ENCODE measurements around the gene TREML4.

TREML4 gene

GRCh38 chr6:41209547-41210320 lies 18.4 kb upstream of the TREML4 start:
- TF ChIP-seq, protein P1, sequence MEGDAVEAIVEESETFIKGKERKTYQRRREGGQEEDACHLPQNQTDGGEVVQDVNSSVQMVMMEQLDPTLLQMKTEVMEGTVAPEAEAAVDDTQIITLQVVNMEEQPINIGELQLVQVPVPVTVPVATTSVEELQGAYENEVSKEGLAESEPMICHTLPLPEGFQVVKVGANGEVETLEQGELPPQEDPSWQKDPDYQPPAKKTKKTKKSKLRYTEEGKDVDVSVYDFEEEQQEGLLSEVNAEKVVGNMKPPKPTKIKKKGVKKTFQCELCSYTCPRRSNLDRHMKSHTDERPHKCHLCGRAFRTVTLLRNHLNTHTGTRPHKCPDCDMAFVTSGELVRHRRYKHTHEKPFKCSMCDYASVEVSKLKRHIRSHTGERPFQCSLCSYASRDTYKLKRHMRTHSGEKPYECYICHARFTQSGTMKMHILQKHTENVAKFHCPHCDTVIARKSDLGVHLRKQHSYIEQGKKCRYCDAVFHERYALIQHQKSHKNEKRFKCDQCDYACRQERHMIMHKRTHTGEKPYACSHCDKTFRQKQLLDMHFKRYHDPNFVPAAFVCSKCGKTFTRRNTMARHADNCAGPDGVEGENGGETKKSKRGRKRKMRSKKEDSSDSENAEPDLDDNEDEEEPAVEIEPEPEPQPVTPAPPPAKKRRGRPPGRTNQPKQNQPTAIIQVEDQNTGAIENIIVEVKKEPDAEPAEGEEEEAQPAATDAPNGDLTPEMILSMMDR (IDR thresholded peaks at IDR 0.05) = no peak

- TF ChIP-seq, protein P1 (IDR thresholded peaks at IDR 0.05) = no peak
These were observed 13.4 kb upstream of the TREML4 start for GRCh38 chr6:41214559-41215238.

DNA sequence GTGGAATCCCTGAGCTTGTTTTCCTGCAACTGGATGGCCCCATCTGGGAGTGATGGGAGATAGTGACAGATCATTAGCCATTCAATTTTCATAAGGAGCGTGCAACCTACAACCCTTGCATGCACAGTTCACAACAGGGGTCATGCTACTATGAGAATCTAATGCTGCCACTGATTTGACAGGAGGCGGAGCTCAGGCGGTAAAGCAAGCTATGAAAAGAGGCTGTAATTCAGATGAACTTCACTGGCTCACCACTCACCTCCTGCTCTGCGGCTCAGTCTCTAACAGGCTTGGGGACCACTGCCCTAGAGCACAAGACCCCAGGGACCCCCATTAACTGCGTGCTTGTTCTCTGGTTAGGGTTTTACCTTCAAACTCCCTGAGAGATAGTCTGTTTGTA lies 12.4 kb upstream of the TREML4 start:
- TF ChIP-seq, protein P1 (IDR thresholded peaks at IDR 0.05) = no peak

DNA sequence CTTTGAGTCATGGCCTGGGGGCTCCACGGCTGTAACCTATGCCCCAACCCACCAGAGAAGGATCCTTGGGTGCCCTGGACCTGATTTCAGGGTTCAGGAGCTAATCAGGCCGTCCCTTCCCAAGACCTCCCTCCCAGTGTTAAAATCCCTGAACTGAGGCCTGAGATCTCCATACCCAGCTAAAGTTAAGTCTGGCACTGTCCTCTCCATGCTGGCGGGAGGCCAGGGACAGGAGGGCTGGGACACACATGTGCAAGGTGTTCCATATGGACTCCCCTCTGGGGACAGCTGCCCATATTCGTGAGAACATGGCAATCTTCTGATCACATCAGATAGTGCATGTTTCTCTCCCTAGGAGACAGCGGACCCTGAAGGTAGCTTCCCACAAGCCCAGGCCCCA lies 11.5 kb upstream of the TREML4 start:
- TF ChIP-seq, protein P1 (IDR thresholded peaks at IDR 0.05) = no peak

GRCh38 chr6:41222045-41222444 lies 6.1 kb upstream of the TREML4 start:
- TF ChIP-seq, protein P1 (IDR thresholded peaks at IDR 0.05) = no peak

DNA sequence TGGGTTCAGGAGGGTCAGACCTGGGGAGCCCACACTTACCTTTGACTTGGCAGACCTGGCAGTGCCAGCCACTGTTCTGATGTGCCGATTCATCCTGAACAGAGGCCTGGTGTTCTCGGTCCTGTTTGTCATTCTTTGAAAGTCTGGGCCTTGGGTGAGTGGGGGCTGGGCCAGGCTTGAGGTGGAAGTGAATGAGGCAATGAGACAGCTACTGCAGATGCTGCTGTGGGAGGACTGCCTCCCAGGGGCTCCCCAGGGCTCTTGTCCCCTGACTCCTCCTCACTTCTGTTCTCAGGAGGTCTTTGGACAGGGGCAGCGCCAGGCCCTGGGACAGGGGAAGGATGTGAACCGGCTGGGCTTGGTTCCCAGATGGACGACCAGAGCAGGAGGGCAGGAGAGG lies 5.6 kb upstream of the TREML4 start:
- TF ChIP-seq, protein P1 (IDR thresholded peaks at IDR 0.05) = no peak

GRCh38 chr6:41224800-41225199 lies 3.3 kb upstream of the TREML4 start:
- TF ChIP-seq, protein P1 (IDR thresholded peaks at IDR 0.05) = no peak

Measured in LNCAP (cell line).